Embryonic facial prominence (tissue), 1 donor: ENCODE data around the gene GPAM.
A peak's percentile ranks its signal among the peaks of the same experiment; 100 is the strongest.

Experiments
- DNase-seq: peaks from one replicate; pipeline ENCODE4 v3.0.0-alpha.2; 2016; ENCODE audit errors: extremely low spot score

The GPAM gene

DNA sequence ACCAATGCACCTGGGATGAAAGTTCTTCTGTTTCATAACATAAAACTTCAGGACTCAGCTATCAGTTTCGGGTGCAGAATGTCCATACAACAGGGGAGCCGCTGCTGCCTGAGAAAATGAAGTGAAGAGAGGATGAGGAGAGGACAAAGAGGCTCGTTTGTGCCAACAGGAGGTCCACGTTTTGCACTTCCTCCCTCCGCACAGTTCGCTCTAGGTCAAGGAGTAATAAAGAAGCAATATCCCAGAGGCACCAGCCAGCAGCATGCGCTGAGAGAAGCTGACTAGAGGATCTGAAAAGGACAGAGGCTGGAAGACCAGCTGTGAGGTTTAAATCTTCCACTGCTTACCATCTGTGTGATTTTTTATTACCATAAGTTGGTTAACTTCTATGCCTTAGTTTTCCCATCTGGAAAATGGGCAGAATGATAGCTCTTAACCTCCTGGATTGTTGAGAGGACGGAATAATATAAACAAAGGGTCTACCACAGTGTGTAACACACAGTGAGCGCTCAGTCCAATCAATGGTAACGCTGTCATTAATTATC, 709 bp downstream of the GPAM start:
- no peak for DNase-seq

- DNase-seq: no peak
Observed at GRCh38 chr10:112177247-112177646, 6.3 kb downstream of the GPAM start.

DNA sequence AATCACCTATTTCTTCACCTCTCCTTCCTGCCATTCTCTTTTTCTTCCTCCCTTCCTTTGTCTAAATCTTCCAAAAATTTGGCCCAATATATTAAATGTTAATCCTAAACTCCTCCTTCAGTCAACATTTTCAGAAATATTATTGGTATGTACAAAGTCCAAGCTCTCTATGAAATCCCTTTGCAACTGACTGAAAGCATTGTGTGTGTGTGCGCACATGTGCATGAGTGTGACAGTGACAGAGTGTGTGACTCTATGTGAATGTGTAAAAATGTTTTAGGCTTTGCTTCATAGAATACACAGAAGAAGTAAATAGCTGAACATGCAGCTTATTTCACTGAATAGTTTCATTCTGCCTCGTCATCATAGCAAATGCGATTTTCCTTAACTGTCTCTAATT, 7.0 kb downstream of the GPAM start:
- no peak for DNase-seq

DNA sequence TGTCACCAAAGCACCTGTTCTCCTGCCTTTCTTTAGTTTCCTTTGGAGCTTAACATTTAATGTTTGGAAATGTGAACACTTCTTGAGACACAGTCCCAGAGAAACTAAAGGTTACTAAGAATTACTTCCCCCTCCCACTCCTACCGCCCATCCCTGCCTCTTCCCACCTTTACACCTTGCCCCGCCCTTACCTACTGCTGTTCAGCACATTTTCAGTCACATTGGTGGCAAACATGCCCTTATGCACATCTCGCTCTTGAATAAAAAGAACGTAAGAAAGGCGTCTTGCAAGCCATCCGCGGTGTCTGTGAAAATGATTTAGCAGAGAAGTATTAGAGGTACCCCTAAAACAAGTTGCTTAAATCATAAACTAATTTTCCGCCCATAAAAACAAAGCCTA, 8.2 kb downstream of the GPAM start:
- no peak for DNase-seq

- no peak for DNase-seq
Observed at GRCh38 chr10:112173206-112173605, 10.4 kb downstream of the GPAM start.

- no peak for DNase-seq
Observed at GRCh38 chr10:112168733-112169132, 14.8 kb downstream of the GPAM start.

DNA sequence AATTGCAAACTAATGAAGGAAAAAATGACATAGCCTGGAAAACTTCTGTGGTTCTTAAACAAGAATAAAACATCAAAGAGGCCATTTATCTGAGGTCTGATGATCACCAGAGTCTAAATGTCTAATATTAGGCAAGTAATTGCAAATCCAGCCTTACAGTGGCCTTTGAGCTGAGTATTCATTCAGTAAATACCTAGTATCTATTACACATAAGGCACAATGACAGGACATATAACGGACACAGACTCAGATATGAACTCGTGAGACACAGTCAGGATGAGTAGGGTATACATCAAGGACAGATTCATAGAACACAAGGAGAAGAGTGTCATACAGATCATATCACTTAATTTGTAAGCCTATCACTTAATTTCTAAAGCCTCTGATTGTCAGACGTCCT, 16.8 kb downstream of the GPAM start:
- no peak for DNase-seq

DNA sequence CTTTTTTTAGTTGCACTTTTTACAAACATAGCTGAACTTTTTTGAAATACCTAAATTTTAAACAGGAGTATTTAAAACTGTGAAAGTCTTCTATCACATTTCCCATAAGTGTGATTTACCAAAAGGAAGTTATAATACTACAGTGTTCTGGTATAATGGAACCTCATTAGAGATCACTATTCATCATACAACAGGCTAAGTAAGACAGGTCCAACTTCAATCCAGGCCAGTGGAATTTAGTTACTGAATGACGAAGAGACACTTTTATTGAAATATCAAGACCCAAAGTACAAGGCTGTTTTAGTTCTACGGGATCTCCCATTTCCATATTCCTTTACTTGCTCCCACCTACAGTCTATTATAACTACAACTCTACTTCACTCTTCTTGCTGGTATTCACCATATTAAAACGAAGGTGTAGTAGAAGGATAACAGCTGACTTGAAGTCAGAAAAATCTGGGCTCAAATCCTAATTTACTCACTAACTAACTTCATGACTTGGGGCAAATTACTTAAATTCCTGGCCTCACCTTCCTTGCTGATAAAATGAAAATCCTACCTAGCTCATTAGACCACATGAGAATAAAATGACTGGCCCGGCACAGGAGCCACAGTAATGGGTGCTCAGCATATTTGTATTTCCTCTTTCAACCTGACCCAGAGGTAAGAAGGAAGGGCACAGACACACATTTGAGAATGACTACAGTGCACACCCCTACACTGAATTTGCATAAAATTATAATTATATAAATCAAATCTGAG, 21.6 kb downstream of the GPAM start:
- no peak for DNase-seq

- no peak for DNase-seq
Observed at GRCh38 chr10:112160834-112161233, 22.7 kb downstream of the GPAM start.

DNA sequence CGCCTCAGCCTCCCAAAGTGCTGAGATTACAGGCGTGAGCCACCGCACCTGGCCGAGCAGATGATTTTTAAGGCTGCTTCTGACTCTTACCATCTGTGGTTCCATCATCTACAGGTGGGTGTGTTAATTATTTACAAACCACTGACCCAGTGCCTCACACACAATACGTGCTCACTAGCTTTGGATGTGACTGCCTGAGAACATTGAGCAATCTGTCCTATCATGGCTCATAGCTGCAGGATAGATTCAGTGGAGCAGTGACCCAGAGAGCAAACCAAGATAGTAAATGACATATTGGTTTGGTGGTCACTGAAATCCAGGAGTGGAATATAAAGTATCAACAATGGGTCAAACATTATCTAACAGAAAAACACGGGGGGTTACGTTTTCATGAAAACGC, 24.1 kb downstream of the GPAM start:
- no peak for DNase-seq

DNA sequence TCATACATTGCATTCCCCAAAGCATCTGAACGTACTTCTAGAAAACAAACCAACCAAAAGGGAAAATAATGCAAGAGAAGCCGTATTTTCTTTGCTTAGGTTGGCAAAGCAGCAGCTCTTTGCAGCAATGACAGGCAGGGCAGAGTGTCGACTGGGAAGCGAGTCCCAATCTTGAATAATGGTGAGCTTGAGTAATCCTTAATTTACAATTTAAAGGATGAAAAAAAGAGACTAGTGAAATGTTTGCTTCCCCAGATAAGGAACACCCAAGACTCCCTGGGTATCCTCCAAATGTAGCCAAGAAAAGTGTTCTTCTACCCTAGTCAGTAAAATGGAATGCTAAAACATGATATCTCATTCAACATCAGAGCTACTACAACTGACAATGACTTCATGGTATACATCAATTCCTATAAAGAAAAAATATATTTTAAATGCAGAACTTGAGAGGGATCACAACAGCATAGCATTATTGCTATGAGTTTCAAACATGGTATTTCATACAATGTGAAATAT, 32.0 kb downstream of the GPAM start:
- DNase-seq: no peak

GRCh38 chr10:112148331-112148730, 35.2 kb downstream of the GPAM start:
- no peak for DNase-seq

GRCh38 chr10:112146799-112147198, 36.8 kb downstream of the GPAM start:
- no peak for DNase-seq

DNA sequence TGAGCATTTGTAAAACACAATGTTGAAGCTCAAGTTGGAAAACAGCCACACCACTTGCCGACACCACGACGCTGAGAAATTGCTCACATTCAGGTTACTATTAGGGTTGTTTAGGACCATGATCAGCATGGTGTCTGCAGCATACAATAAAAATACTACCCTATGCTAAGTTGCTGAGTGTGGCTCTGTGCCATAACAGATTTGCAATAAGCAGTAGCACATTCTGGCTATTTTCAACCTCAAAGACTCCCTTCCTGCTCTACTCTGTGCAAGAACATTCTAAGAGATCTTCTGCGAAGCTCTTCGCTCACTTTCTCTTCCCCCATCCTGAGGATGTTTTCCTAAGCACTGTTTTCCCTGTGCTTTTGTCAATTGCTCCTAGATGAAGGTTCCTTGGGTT, 38.3 kb downstream of the GPAM start:
- no peak for DNase-seq

- DNase-seq: no peak
Observed at GRCh38 chr10:112143420-112143819, 40.1 kb downstream of the GPAM start.

- no peak for DNase-seq
Observed at GRCh38 chr10:112141292-112141691, 42.3 kb downstream of the GPAM start.

GRCh38 chr10:112140110-112140970, 43.2 kb downstream of the GPAM start:
- DNase-seq: peak; percentile 20

DNA sequence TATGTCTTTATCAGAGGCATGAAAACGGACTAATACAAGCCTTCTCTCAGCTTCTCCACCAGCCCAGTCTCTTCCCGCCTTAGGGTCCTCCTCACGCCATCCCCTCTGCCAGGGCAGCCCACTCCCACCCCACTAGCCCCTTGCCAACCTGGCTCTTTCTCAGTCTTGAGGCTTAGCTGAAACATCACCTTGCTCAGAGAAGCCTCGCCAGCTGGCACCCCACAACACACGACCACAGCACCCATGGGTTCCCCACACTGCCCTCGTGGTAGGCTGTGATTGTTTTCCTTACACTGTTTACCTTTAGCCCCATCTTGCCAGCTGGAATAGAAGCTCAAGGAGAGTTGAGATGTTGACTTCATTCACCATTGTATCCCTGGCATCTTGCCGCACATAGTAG, 44.4 kb downstream of the GPAM start:
- DNase-seq: no peak

DNA sequence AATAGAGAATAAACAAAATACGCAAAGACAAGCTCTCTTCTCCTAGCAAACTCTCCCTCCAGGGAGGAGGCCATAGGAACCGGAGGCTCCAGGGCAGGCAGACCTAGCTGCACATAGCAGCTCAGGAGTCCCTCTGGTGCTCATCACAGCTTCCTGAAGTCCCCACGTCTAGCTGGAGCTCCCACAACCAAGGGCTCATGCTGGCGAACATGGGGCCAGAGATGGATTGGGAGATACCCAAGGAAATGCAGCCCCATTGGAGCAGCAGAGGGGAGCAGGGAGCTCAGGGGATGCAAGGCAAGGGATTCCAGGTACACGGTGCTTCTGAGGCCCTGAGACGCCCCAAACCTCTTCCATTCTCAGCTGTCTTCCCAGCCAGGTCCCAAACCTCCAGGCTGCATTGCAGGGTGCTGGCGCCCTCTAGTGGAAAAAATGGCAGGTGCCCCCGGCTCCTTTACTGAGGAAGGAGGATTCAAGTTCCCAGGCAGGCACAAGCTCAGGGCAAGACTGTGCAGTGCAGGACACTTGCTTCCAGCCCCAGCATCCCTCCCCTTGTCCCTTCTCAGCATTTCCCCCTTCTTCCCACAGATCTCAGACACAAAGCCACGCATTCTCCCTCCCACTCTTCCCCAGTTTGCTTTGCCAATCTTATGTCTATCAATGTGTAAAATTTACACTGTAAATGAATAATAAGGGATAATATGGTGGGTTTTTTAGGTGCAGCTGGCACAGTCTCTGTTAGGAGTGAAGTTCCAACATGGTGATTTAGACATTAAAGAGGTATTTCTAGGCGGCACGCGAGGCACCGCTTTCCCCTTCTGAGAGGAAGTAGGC, 46.2 kb downstream of the GPAM start:
- peak; percentile 39 for DNase-seq

- no peak for DNase-seq
Observed at GRCh38 chr10:112136486-112137153, 46.9 kb downstream of the GPAM start.

DNA sequence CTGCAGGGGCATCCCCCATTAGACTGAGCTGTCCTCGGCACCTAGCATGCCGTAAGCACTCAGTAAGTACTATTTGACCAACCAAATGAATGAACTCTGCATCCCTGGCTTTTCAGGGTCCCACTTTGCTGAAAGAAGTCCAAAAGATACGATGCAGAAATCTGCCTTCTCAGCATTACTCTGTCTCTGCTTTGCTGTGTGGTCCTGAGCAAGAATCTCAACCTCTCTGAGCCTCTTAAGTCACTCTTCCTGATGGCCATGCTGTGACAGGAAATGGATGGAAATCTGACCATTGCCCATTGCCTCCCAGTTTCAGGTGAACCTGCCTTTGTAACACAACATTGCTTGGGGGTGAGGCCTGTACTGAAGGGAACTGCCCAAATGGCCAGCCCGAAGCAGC, 48.0 kb downstream of the GPAM start:
- no peak for DNase-seq
